BE2C (cell line): ENCODE results near the gene CDH13.

Experiments used
- DNase-seq: peaks from one replicate; pipeline ENCODE4 v3.0.0-alpha.2; 2020
- H3K27me3 ChIP-seq: fragments of 250-450 bp; sonication (Bioruptor Pico); 2 replicates; pipeline ENCODE4 v1.5.1; 2020; ENCODE audit warnings: mild to moderate bottlenecking
- H3K36me3 ChIP-seq: fragments of 250-450 bp; sonication (Bioruptor Pico); 2 replicates; pipeline ENCODE4 v1.5.1; 2020; ENCODE audit warnings: mild to moderate bottlenecking
- H3K4me1 ChIP-seq: fragments of 250-450 bp; sonication (Bioruptor Pico); 2 replicates; pipeline ENCODE4 v1.5.1; 2020
- H3K4me3 ChIP-seq: 2 replicates; pipeline ENCODE4 v1.5.1; 2011; ENCODE audit warnings: low read depth, low read length
- H3K9me3 ChIP-seq: fragments of 250-450 bp; sonication (Bioruptor Pico); 2 replicates; pipeline ENCODE4 v1.5.1; 2020
- CTCF ChIP-seq: IDR thresholded peaks from 2 replicates; pipeline ENCODE4 v1.5.1; 2012; ENCODE audit warnings: mild to moderate bottlenecking, low read depth, low read length

CDH13 gene

GRCh38 chr16:83402160-83402814 is 775.5 kb downstream of the CDH13 start:
- H3K4me3 ChIP-seq, result no peak overlapping the region
- DNase-seq, result no peak
- H3K27me3 ChIP-seq, result no peaks in the 10 kb centered on the region
- no peak for TF ChIP-seq CTCF
- H3K36me3 ChIP-seq, result no peaks in the 10 kb centered on the region
- H3K4me1 ChIP-seq, result no peaks in the 10 kb centered on the region
- no peaks in the 10 kb centered on the region; the same call in 1 of the 2 replicates for H3K9me3 ChIP-seq

GRCh38 chr16:83402967-83403366 is 776.2 kb downstream of the CDH13 start:
- Histone ChIP-seq H3K4me1 (no peaks in the 10 kb centered on the region), H3K27me3 (no peaks in the 10 kb centered on the region), H3K4me3 (no peak overlapping the region), H3K36me3 (no peaks in the 10 kb centered on the region), H3K9me3 (no peaks in the 10 kb centered on the region; the same call in 1 of the 2 replicates)
- no peak for TF ChIP-seq CTCF
- no peak for DNase-seq

- Histone ChIP-seq H3K9me3 (no peaks in the 10 kb centered on the region; the same call in 1 of the 2 replicates), H3K36me3 (no peaks in the 10 kb centered on the region), H3K27me3 (no peaks in the 10 kb centered on the region), H3K4me3 (no peak overlapping the region), H3K4me1 (no peaks in the 10 kb centered on the region)
- no peak for DNase-seq
- TF ChIP-seq CTCF, result no peak
Observed at GRCh38 chr16:83403761-83404160, 777.0 kb downstream of the CDH13 start.

GRCh38 chr16:83404261-83404660 is 777.5 kb downstream of the CDH13 start:
- DNase-seq, result no peak
- H3K4me1 ChIP-seq, result no peaks in the 10 kb centered on the region
- H3K9me3 ChIP-seq, result no peaks in the 10 kb centered on the region; the same call in 1 of the 2 replicates
- H3K36me3 ChIP-seq, result no peaks in the 10 kb centered on the region
- TF ChIP-seq CTCF, result no peak
- H3K4me3 ChIP-seq, result no peak overlapping the region
- no peaks in the 10 kb centered on the region for H3K27me3 ChIP-seq

GRCh38 chr16:83407928-83408327 is 781.2 kb downstream of the CDH13 start:
- Histone ChIP-seq H3K36me3 (no peaks in the 10 kb centered on the region), H3K9me3 (no peaks in the 10 kb centered on the region), H3K27me3 (no peaks in the 10 kb centered on the region)

More at GRCh38 chr16:83407928-83408327, 781.2 kb downstream of the CDH13 start:
- Histone ChIP-seq H3K4me3 (no peak overlapping the region), H3K4me1 (no peaks in the 10 kb centered on the region)
- no peak for DNase-seq
- no peak for TF ChIP-seq CTCF
